ENCODE data around the gene CDKAL1. TPM values are rescaled to one million over a fixed set of nuclear protein-coding genes. Genes with fewer than 3 reads are reported as not detected.

The CDKAL1 gene
- total RNA-seq, 1 experiment from 2014 or later: 20.6 TPM

GRCh38 chr6:20563377-20563776 lies 29.1 kb downstream of the CDKAL1 start:
- Mint-ChIP-seq H3K27me3 (ENCODE audit: low read depth) (no peaks in the 10 kb centered on the region), H3K4me1 (peaks cover 25% of the 10 kb centered on the region), H3K9me3 (no peaks in the 10 kb centered on the region), H3K36me3 (peaks cover 3% of the 10 kb centered on the region; the same call in 1 of the 2 replicates), H3K4me3 (no peak overlapping the region), H3K27ac (no peak overlapping the region)
- TF ChIP-seq GABPB1 (CRISPR knock-in tag; IDR thresholded peaks at IDR 0.05): no peak
- TF ChIP-seq ZNF121 (CRISPR knock-in tag; IDR thresholded peaks at IDR 0.05): peak; percentile 69; the same call in 1 of the 2 replicates
- no peak for TF ChIP-seq RELA (CRISPR knock-in tag; IDR thresholded peaks at IDR 0.05; ENCODE audit: borderline replicate concordance)
- no peak for TF ChIP-seq TEAD1 (CRISPR knock-in tag; IDR thresholded peaks at IDR 0.05)
- ATAC-seq: no peak
- DNase-seq (ENCODE audit: low spot score): no peak
- ChIA-PET CTCF (interaction anchor here (0.5 to 1.9 kb wide), 8 partner anchors 13 to 1812 kb away, joined by 3 to 19 read pairs (median 4); no protein-coding TSS in a partner anchor), POLR2A (interaction anchor here (0.6 to 0.7 kb wide), 2 partner anchors 11 to 342 kb away, joined by 3 to 4 read pairs; no protein-coding TSS in a partner anchor)

- POLR2A ChIA-PET: interaction anchor here (1.6 kb wide), 1 partner anchor 1024 kb away, joined by 3 read pairs; no protein-coding TSS in a partner anchor
- H3K27me3 Mint-ChIP-seq (ENCODE audit: low read depth): no peaks in the 10 kb centered on the region
- H3K9me3 Mint-ChIP-seq: no peaks in the 10 kb centered on the region
- TF ChIP-seq FOXP1 (CRISPR knock-in tag; IDR thresholded peaks at IDR 0.05; ENCODE audit: borderline replicate concordance) (no peak), CTCF (IDR thresholded peaks at IDR 0.05) (peak; percentile 51; the same call in 1 of the 2 replicates)
- no peak overlapping the region for H3K27ac Mint-ChIP-seq
- H3K4me1 Mint-ChIP-seq: peaks cover 28% of the 10 kb centered on the region
- H3K4me3 Mint-ChIP-seq: no peak overlapping the region
- CTCF ChIA-PET: interaction anchor here (0.5 to 2.4 kb wide), 11 partner anchors 12 to 1038 kb away, joined by 3 to 19 read pairs (median 4); partner anchors contain the start of gene SOX4
- DNase-seq (ENCODE audit: low spot score): no peak
- peaks cover 3% of the 10 kb centered on the region; the same call in 1 of the 2 replicates for H3K36me3 Mint-ChIP-seq
- no peak for ATAC-seq
Measured at GRCh38 chr6:20564269-20564668, 30.0 kb downstream of the CDKAL1 start.

GRCh38 chr6:20564777-20565176 lies 30.5 kb downstream of the CDKAL1 start:
- no peak for ATAC-seq
- CTCF ChIA-PET: interaction anchor here (1.0 to 2.4 kb wide), 5 partner anchors 12 to 1037 kb away, joined by 3 to 19 read pairs (median 5); no protein-coding TSS in a partner anchor
- no peak for DNase-seq (ENCODE audit: low spot score)
- Mint-ChIP-seq H3K27ac (no peak overlapping the region), H3K4me3 (no peak overlapping the region), H3K27me3 (ENCODE audit: low read depth) (no peaks in the 10 kb centered on the region), H3K9me3 (no peaks in the 10 kb centered on the region), H3K36me3 (peaks cover 3% of the 10 kb centered on the region; the same call in 1 of the 2 replicates), H3K4me1 (peaks cover 29% of the 10 kb centered on the region)
- POLR2A ChIA-PET: interaction anchor here (1.6 kb wide), 1 partner anchor 1024 kb away, joined by 3 read pairs; no protein-coding TSS in a partner anchor
- TF ChIP-seq STAT6 (CRISPR knock-in tag; conservative IDR thresholded peaks at IDR 0.05; ENCODE audit: low read depth) (no peak), KAT7 (CRISPR knock-in tag; IDR thresholded peaks at IDR 0.05; ENCODE audit: borderline replicate concordance) (no peak), ZNF219 (CRISPR knock-in tag; IDR thresholded peaks at IDR 0.05; ENCODE audit: borderline replicate concordance) (no peak), CDX4 (CRISPR knock-in tag; IDR thresholded peaks at IDR 0.05; ENCODE audit: borderline replicate concordance) (no peak), ZNF317 (CRISPR knock-in tag; IDR thresholded peaks at IDR 0.05; ENCODE audit: borderline replicate concordance, low read depth) (no peak), ATF3 (CRISPR knock-in tag; conservative IDR thresholded peaks at IDR 0.05) (no peak), MXD4 (CRISPR knock-in tag; IDR thresholded peaks at IDR 0.05; ENCODE audit: borderline replicate concordance) (no peak), AFF4 (CRISPR knock-in tag; IDR thresholded peaks at IDR 0.05; ENCODE audit: borderline replicate concordance) (no peak), CTCF (IDR thresholded peaks at IDR 0.05) (no peak), OVOL2 (CRISPR knock-in tag; IDR thresholded peaks at IDR 0.05; ENCODE audit: borderline replicate concordance) (no peak)
